Activated CD4-positive, alpha-beta T cell treated with anti-CD3 and anti-CD28 coated beads for 36 hours (primary cell): ENCODE measurements around the gene CERS6. TPM values are rescaled to one million over a fixed set of nuclear protein-coding genes. Genes with fewer than 3 reads are reported as not detected.

Source experiments
- ATAC-seq: fragments of 200-7000 bp; cut with Tn5 transposase; one replicate; pipeline ENCODE4 v1.10.0; 2021; ENCODE audit warnings: mild to moderate bottlenecking, moderate library complexity
- CTCF ChIA-PET: fragments of 350-600 bp; sonication (Branson Sonifier 250); formaldehyde crosslinking; loops from one replicate; lab custom pipeline; 2021; ENCODE audit warnings: antibody characterized with exemption; lab: Charles Lee
- POLR2A ChIA-PET: fragments of 350-600 bp; sonication (Branson Sonifier 250); formaldehyde crosslinking; loops from one replicate; lab custom pipeline; 2021; ENCODE audit warnings: antibody characterized with exemption, inconsistent platforms; lab: Charles Lee
- DNase-seq: peaks from one replicate; pipeline ENCODE4 v3.0.0-alpha.2; 2020
- H3K27ac Mint-ChIP-seq: one replicate; pipeline ENCODE4 v1.8.0; 2021; ENCODE audit warnings: mixed read lengths
- H3K27me3 Mint-ChIP-seq: one replicate; pipeline ENCODE4 v1.8.0; 2021; ENCODE audit warnings: mixed read lengths
- H3K36me3 Mint-ChIP-seq: one replicate; pipeline ENCODE4 v1.8.0; 2021; ENCODE audit warnings: low read depth, mixed read lengths
- H3K4me1 Mint-ChIP-seq: one replicate; pipeline ENCODE4 v1.8.0; 2021; ENCODE audit warnings: mixed read lengths
- H3K4me3 Mint-ChIP-seq: one replicate; pipeline ENCODE4 v1.8.0; 2021; ENCODE audit warnings: mild to moderate bottlenecking, moderate library complexity, mixed read lengths
- H3K9me3 Mint-ChIP-seq: one replicate; pipeline ENCODE4 v1.8.0; 2021; ENCODE audit warnings: low read depth, mixed read lengths
- intact Hi-C, 2 experiments: fragments of 100-400 bp; cut with DNase I in 1 of 2; cut with micrococcal nuclease in 1 of 2; formaldehyde crosslinking; loops; one replicate each; pipeline versions ENCODE4 v1.14.2 to v1.15.1; 2022 to 2024; cut with DNase I, micrococcal nuclease
- total RNA-seq, 2 experiments: library from RNA; stranded (reverse); gene quantifications; one replicate each; pipeline ENCODE4 v1.2.3, GENCODE V29; 2021

CERS6 gene
- total RNA-seq, 2 experiments from 2014 or later: 12.9 to 13.1 TPM

DNA sequence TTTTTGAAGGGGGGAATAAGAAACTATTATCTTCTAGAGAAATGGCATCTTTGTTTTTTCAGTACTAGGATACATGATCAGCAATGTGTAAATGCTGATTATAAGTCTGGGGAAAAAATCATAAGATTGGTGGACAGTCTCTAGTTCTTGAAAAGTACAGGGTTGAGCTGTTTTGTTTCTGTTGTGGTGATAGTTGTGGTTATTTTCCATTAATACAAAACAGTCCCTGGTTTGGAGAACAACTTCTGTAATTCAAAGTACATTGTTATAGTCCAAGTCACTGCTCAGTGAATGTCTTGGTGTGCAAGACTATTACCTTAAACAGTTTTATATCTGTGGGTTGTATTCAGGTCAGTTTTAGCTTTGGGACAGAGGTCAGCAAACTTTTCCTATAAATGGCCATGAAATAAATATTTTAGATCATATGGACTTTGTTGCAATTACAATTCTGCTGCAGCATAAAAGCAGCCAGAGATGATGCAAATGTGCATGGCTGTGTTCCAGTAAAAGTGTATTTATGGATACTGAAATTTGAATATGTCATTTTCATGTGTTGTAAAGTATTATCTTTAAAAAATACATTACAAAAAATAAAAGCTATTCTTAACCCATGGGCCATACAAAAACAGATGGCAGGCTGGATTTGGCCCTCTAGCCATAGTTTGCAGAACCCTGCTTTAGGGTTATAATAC is 111.0 kb downstream of the CERS6 start:
- ATAC-seq (no peak), DNase-seq (no peak)
- CTCF ChIA-PET: interaction anchor here (1.3 kb wide), 1 partner anchor 9 kb away, joined by 3 read pairs; no protein-coding TSS in a partner anchor
- no peak overlapping the region for H3K4me3 Mint-ChIP-seq
- no peaks in the 10 kb centered on the region for H3K27me3 Mint-ChIP-seq
- intact Hi-C loops: no loop called here
- H3K9me3 Mint-ChIP-seq: no peaks in the 10 kb centered on the region
- POLR2A ChIA-PET: no interaction called here
- H3K4me1 Mint-ChIP-seq: peaks cover 26% of the 10 kb centered on the region
- no peak overlapping the region for H3K27ac Mint-ChIP-seq
- H3K36me3 Mint-ChIP-seq: peaks cover 15% of the 10 kb centered on the region

GRCh38 chr2:168567836-168568235 is 111.8 kb downstream of the CERS6 start:
- DNase-seq (no peak), ATAC-seq (no peak)

GRCh38 chr2:168568476-168569267 is 112.6 kb downstream of the CERS6 start:
- no peaks in the 10 kb centered on the region for H3K27me3 Mint-ChIP-seq
- H3K4me1 Mint-ChIP-seq: peaks cover 30% of the 10 kb centered on the region
- H3K36me3 Mint-ChIP-seq: peaks cover 11% of the 10 kb centered on the region
- ChIA-PET POLR2A (no interaction called here), CTCF (no interaction called here)
- ATAC-seq (no peak), DNase-seq (no peak)
- H3K9me3 Mint-ChIP-seq: no peaks in the 10 kb centered on the region
- intact Hi-C loops: no loop called here
- no peak overlapping the region for H3K27ac Mint-ChIP-seq
- H3K4me3 Mint-ChIP-seq: no peak overlapping the region

More at GRCh38 chr2:168567836-168568235, 111.8 kb downstream of the CERS6 start:
- Mint-ChIP-seq H3K36me3 (peaks cover 11% of the 10 kb centered on the region), H3K4me3 (no peak overlapping the region), H3K9me3 (no peaks in the 10 kb centered on the region), H3K27me3 (no peaks in the 10 kb centered on the region), H3K27ac (no peak overlapping the region), H3K4me1 (peaks cover 28% of the 10 kb centered on the region)
- POLR2A ChIA-PET: no interaction called here
- intact Hi-C loops: no loop called here
- CTCF ChIA-PET: no interaction called here

DNA sequence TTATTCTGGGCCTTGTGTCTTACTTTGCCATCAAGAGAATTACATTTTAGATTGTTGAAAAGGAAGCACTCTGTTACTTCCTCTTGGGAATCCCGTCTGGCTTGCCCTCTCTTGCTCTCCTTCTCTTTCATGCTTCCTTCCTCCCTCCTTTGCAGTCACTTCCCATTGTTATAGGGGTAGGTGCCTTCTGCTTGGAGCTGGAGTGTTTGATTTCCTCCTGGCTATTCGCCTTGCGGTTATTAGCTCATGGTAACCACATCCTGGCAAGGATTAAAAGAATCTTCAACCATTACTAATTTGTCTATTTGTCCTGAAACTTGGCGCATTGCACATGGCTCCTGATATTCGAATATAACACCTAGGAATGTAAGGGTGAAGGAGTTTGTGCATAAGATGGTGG is 115.0 kb downstream of the CERS6 start:
- ATAC-seq (no peak), DNase-seq (no peak)
- Mint-ChIP-seq H3K27ac (no peak overlapping the region), H3K4me1 (peaks cover 16% of the 10 kb centered on the region), H3K36me3 (peaks cover 3% of the 10 kb centered on the region), H3K27me3 (no peaks in the 10 kb centered on the region), H3K9me3 (no peaks in the 10 kb centered on the region), H3K4me3 (no peak overlapping the region)
- ChIA-PET CTCF (interaction anchor here (0.7 kb wide), 1 partner anchor 140 kb away, joined by 3 read pairs; no protein-coding TSS in a partner anchor), POLR2A (no interaction called here)
- intact Hi-C loops: no loop called here

GRCh38 chr2:168573128-168573903 is 117.2 kb downstream of the CERS6 start:
- ChIA-PET CTCF (interaction anchor here (0.8 kb wide), 1 partner anchor 11 kb away, joined by 4 read pairs; no protein-coding TSS in a partner anchor), POLR2A (no interaction called here)
- no peak overlapping the region for H3K27ac Mint-ChIP-seq
- H3K27me3 Mint-ChIP-seq: no peaks in the 10 kb centered on the region
- intact Hi-C loops: no loop called here
- peaks cover 14% of the 10 kb centered on the region for H3K4me1 Mint-ChIP-seq
- no peak overlapping the region for H3K4me3 Mint-ChIP-seq
- ATAC-seq (no peak), DNase-seq (no peak)
- peaks cover 3% of the 10 kb centered on the region for H3K36me3 Mint-ChIP-seq
- H3K9me3 Mint-ChIP-seq: no peaks in the 10 kb centered on the region

DNA sequence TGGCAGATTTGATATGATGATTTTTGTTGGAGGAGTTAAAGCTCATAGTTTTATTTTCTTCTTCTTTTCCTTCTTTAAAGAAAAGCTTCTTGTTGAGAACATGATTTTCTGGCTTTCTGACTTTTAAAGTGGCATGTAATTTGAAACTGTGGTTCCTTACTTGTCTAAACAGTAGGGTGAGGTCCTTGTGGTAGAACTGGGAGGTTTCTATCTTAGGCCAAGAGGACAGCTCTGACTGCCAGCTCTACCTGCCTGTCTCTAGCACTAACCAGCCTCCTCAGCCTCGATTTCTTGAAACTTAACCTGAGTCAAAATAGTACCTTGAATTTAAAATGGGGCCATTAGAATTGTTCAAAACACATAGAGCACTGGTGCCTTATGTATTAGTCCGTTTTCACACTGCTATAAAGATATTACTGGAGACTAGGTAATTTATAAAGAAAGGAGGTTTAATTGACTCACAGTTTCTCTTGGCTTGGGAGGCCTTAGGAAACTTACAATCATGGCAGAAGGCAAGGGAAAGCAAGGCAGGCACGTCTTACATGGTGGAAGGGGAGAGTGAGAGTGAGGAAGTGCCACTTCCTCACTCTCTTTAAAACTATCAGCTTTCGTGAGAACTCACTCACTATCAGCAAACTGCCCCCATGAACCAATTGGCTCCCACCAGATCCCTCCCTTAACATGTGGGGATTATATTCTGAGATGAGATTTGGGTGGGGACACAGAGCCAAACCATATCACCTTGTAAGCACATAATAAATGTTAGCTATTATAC is 119.0 kb downstream of the CERS6 start:
- CTCF ChIA-PET: interaction anchor here (0.8 to 1.1 kb wide), 3 partner anchors 8 to 9 kb away, joined by 3 read pairs; no protein-coding TSS in a partner anchor
- POLR2A ChIA-PET: no interaction called here

DNA sequence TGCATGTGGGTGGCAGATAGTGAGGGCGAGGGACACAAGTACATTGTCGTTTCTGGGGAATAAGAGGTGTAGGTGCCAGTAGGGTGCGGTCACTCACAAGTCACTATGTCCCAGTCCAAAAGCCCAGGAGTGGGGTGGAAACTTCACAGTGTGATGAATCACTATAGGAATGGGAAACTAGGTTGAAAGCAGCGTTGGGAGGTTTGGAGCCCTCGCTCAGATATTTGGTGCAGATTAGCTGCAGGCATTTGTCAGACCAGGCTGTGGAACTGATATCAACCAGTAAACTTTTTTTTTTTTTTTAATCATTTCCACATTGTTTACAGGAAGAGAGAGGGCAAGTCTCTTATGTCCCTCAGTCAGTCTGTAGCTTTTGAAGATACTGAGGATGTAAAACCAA is 121.8 kb downstream of the CERS6 start:
- ChIA-PET POLR2A (no interaction called here), CTCF (interaction anchor here (1.1 kb wide), 1 partner anchor 12 kb away, joined by 3 read pairs; no protein-coding TSS in a partner anchor)
- no peak overlapping the region for H3K27ac Mint-ChIP-seq
- intact Hi-C loops: no loop called here
- H3K4me1 Mint-ChIP-seq: peaks cover 41% of the 10 kb centered on the region
- H3K36me3 Mint-ChIP-seq: peaks cover 4% of the 10 kb centered on the region
- no peak overlapping the region for H3K4me3 Mint-ChIP-seq
- DNase-seq (no peak), ATAC-seq (no peak)
- H3K27me3 Mint-ChIP-seq: no peaks in the 10 kb centered on the region
- H3K9me3 Mint-ChIP-seq: no peaks in the 10 kb centered on the region

More for the DNA sequence above, 119.0 kb downstream of the CERS6 start:
- H3K9me3 Mint-ChIP-seq: no peaks in the 10 kb centered on the region
- intact Hi-C loops: no loop called here
- no peak for ATAC-seq
- H3K4me3 Mint-ChIP-seq: no peak overlapping the region
- DNase-seq: no peak
- H3K4me1 Mint-ChIP-seq: peaks cover 16% of the 10 kb centered on the region
- H3K36me3 Mint-ChIP-seq: peaks cover 2% of the 10 kb centered on the region
- no peak overlapping the region for H3K27ac Mint-ChIP-seq
- H3K27me3 Mint-ChIP-seq: no peaks in the 10 kb centered on the region

- no peak for DNase-seq
- Mint-ChIP-seq H3K27ac (peak overlapping the region; percentile 8), H3K27me3 (no peaks in the 10 kb centered on the region), H3K36me3 (peaks cover 6% of the 10 kb centered on the region), H3K4me1 (peaks cover 50% of the 10 kb centered on the region), H3K4me3 (no peak overlapping the region), H3K9me3 (no peaks in the 10 kb centered on the region)
- ChIA-PET POLR2A (no interaction called here), CTCF (interaction anchor here (0.9 to 1.0 kb wide), 2 partner anchors 9 to 10 kb away, joined by 3 read pairs; no protein-coding TSS in a partner anchor)
- ATAC-seq: peak; percentile 53
- intact Hi-C loops: no loop called here
These were observed 127.1 kb downstream of the CERS6 start for GRCh38 chr2:168583064-168583709.

DNA sequence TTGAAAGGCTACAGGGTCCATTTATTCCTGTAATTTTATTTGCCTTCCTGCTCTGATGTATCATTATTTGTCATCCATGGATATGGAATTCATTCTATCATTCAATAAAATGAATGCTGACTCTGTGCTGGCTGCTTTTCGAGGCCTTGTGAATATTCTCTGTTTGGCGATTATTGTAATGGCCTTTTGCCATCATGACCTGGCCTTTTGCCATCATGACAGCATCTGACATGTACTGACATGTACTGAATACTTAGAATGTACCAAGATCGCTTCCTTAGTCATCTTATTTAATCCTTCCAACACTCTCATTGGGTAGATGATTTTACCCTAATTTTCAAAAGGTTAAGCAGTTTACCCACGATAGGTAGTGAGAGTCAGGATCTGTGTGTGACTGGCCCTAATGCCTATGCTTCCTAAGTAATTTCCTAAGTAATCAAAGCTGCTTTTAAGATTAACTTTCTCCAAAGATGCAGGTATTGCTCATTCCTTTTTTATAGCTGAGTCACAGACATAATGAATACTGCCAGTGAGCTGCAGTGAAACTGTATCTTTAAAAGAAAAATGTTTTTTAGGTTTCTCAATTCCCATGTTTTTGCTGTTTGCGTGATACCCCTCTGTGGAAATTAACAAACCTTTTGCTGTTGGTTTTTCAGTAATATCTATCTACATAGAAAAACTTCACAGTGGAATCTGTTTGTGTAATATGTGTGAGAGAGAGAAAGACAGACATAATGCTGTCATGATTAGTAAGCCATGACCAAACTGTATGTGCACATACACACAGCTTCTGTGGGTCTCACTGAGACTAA is 127.8 kb downstream of the CERS6 start:
- Mint-ChIP-seq H3K9me3 (no peaks in the 10 kb centered on the region), H3K27ac (peak overlapping the region; percentile 55), H3K27me3 (no peaks in the 10 kb centered on the region), H3K4me3 (no peak overlapping the region), H3K36me3 (peaks cover 6% of the 10 kb centered on the region), H3K4me1 (peaks cover 48% of the 10 kb centered on the region)
- ChIA-PET POLR2A (no interaction called here), CTCF (interaction anchor here (0.6 to 1.3 kb wide), 3 partner anchors 9 to 108 kb away, joined by 3 to 4 read pairs (median 3); no protein-coding TSS in a partner anchor)
- DNase-seq (no peak), ATAC-seq (peak; percentile 49)
- intact Hi-C loops: no loop called here

- H3K27ac Mint-ChIP-seq: no peak overlapping the region
- H3K9me3 Mint-ChIP-seq: no peaks in the 10 kb centered on the region
- intact Hi-C loops: no loop called here
- H3K36me3 Mint-ChIP-seq: peaks cover 4% of the 10 kb centered on the region
- no peak overlapping the region for H3K4me3 Mint-ChIP-seq
- H3K4me1 Mint-ChIP-seq: peaks cover 48% of the 10 kb centered on the region
- POLR2A ChIA-PET: no interaction called here
- ATAC-seq (no peak), DNase-seq (no peak)
- CTCF ChIA-PET: interaction anchor here (0.6 to 1.3 kb wide), 2 partner anchors 12 to 373 kb away, joined by 4 to 5 read pairs; no protein-coding TSS in a partner anchor
- no peaks in the 10 kb centered on the region for H3K27me3 Mint-ChIP-seq
These were observed 128.8 kb downstream of the CERS6 start for GRCh38 chr2:168584911-168585310.
